ENCODE results near the gene SLC12A8. TPM values are rescaled to one million over a fixed set of nuclear protein-coding genes. Genes with fewer than 3 reads are reported as not detected.

SLC12A8 gene
- total and polyA plus RNA-seq, 2 of the 13 experiments (the other 11 are each of a cell fraction or from before 2014, with no cell fraction given) = 0.44 to 0.71 TPM

DNA sequence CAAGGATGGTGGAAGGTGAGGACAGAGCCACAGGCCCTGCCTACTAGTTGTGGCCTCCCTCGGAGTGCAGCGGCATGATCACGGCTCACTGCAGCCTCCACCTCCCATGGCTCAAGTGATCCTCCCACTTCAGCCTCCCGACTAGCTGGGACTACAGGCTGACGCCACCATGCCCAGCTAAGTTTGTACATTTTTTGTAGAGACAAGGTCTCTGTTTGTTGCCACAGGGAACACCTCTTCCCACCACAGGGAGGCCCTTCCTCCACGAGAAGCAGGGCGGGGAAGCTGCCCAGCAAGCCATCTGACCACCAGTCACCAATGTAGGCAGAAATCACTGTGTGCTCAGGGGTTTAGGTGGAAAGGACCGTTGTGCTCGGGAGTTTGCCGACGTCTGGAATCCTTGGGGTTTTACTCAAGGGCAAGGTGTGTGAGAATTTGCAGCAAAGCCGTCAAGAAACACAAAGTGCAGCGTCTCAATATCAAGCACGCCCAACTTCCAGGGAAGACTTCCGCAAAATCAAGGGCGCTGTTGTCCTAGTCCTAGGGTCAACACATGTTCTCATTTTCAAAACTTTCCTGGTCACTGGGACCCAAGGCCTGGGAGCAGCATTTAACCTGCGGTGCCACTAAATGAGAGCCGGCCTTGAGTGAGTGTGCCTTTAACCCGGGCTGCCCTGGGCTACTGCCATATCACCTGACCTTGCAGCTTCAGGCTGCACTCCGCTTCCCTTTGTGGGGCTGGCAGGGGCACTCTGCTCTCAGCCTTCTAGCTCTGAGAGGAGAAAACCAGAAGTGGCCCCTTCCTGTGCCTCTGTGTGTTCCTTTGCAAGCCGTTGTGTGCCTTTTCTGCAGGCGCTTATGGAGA lies 65.7 kb downstream of the SLC12A8 start (continued):
- TF ChIP-seq, protein P1, sequence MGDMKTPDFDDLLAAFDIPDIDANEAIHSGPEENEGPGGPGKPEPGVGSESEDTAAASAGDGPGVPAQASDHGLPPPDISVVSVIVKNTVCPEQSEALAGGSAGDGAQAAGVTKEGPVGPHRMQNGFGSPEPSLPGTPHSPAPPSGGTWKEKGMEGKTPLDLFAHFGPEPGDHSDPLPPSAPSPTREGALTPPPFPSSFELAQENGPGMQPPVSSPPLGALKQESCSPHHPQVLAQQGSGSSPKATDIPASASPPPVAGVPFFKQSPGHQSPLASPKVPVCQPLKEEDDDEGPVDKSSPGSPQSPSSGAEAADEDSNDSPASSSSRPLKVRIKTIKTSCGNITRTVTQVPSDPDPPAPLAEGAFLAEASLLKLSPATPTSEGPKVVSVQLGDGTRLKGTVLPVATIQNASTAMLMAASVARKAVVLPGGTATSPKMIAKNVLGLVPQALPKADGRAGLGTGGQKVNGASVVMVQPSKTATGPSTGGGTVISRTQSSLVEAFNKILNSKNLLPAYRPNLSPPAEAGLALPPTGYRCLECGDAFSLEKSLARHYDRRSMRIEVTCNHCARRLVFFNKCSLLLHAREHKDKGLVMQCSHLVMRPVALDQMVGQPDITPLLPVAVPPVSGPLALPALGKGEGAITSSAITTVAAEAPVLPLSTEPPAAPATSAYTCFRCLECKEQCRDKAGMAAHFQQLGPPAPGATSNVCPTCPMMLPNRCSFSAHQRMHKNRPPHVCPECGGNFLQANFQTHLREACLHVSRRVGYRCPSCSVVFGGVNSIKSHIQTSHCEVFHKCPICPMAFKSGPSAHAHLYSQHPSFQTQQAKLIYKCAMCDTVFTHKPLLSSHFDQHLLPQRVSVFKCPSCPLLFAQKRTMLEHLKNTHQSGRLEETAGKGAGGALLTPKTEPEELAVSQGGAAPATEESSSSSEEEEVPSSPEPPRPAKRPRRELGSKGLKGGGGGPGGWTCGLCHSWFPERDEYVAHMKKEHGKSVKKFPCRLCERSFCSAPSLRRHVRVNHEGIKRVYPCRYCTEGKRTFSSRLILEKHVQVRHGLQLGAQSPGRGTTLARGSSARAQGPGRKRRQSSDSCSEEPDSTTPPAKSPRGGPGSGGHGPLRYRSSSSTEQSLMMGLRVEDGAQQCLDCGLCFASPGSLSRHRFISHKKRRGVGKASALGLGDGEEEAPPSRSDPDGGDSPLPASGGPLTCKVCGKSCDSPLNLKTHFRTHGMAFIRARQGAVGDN (CRISPR knock-in tag; IDR thresholded peaks at IDR 0.05) = no peak
- TF ChIP-seq SALL1 (CRISPR knock-in tag; IDR thresholded peaks at IDR 0.05) = peak; percentile 11; the same call in 1 of the 2 replicates
- 0 out of 2 replicates have a peak, but pooled peaks have one; percentile 33 for TF ChIP-seq ZNF768 (CRISPR knock-in tag; IDR thresholded peaks at IDR 0.05)
- no peak for TF ChIP-seq ZSCAN12 (CRISPR knock-in tag; IDR thresholded peaks at IDR 0.05)

DNA sequence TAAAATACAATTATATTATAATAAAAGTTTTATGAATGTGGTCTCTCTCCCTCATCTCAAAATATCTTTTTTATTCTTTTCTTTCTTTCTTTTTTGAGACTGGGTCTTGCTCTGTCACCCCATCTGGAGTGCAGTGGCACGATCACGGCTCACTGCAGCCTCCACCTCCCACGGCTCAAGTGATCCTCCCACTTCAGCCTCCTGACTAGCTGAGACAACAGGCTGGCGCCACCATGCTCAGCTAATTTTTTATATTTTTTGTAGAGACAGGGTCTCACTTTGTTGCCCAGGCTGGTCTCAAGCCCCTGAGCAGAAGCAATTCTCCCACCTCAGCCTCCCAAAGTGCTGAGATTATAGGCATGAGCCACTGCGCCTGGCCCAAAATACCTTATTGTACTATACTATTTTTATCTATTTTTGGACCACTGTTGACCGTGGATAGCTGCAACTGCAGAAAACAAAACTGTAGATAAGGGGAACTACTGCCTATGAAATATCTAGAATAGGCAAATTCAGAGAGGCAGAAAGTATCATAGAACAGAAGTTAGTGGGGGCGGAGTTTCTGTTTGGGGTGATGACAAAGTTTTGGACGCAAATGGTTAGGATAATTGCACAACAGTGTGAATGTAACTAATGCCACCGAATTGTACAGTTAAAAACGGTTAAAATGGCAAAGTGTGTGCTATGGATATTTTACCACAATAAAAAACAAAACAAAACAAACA lies 66.6 kb downstream of the SLC12A8 start:
- no TSS peak for BruUV-seq (replicated peaks)
- H3K4me2 ChIP-seq (ENCODE audit: low read depth, low read length) = no peak overlapping the region
- POLR2A ChIA-PET = no interaction called here
- no peak for TF ChIP-seq SIX1 (CRISPR knock-in tag; IDR thresholded peaks at IDR 0.05; ENCODE audit: borderline replicate concordance)
- TF ChIP-seq PRMT3 (CRISPR knock-in tag; IDR thresholded peaks at IDR 0.05; ENCODE audit: borderline replicate concordance, low read depth) = no peak
- no peak for TF ChIP-seq POLR2G (IDR thresholded peaks at IDR 0.05; ENCODE audit: low read depth, low read length)
- no peak for TF ChIP-seq NR3C1 (CRISPR knock-in tag; IDR thresholded peaks at IDR 0.05)
- TF ChIP-seq ZNF777 (CRISPR knock-in tag; IDR thresholded peaks at IDR 0.05) = no peak
- no peak for TF ChIP-seq NFYC (CRISPR knock-in tag; IDR thresholded peaks at IDR 0.05)
- TF ChIP-seq, protein P2, sequence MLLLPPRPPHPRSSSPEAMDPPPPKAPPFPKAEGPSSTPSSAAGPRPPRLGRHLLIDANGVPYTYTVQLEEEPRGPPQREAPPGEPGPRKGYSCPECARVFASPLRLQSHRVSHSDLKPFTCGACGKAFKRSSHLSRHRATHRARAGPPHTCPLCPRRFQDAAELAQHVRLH (CRISPR knock-in tag; IDR thresholded peaks at IDR 0.05; ENCODE audit: borderline replicate concordance, low read depth) = no peak
- TF ChIP-seq HMGA1 (CRISPR knock-in tag; conservative IDR thresholded peaks at IDR 0.05) = no peak
- no peak for TF ChIP-seq TCF7 (IDR thresholded peaks at IDR 0.05; ENCODE audit: low read depth)
- TF ChIP-seq ZNF768 (CRISPR knock-in tag; IDR thresholded peaks at IDR 0.05) = no peak
- no peak for TF ChIP-seq ZNF530 (CRISPR knock-in tag; IDR thresholded peaks at IDR 0.05; ENCODE audit: low read depth)
- TF ChIP-seq ZNF333 (CRISPR knock-in tag; IDR thresholded peaks at IDR 0.05; ENCODE audit: borderline replicate concordance) = no peak
- TF ChIP-seq, protein P3, sequence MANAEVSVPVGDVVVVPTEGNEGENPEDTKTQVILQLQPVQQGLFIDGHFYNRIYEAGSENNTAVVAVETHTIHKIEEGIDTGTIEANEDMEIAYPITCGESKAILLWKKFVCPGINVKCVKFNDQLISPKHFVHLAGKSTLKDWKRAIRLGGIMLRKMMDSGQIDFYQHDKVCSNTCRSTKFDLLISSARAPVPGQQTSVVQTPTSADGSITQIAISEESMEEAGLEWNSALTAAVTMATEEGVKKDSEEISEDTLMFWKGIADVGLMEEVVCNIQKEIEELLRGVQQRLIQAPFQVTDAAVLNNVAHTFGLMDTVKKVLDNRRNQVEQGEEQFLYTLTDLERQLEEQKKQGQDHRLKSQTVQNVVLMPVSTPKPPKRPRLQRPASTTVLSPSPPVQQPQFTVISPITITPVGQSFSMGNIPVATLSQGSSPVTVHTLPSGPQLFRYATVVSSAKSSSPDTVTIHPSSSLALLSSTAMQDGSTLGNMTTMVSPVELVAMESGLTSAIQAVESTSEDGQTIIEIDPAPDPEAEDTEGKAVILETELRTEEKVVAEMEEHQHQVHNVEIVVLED (CRISPR knock-in tag; IDR thresholded peaks at IDR 0.05; ENCODE audit: borderline replicate concordance) = no peak

More for the DNA sequence above, 66.6 kb downstream of the SLC12A8 start:
- in situ Hi-C loops (cut with HindIII; ENCODE audit: extremely low pct_ligation_motif_present, low pct_unique_long_range_greater_than_20kb) = no loop called here
- H3K9me3 ChIP-seq (ENCODE audit: low read length) = no peaks in the 10 kb centered on the region
- CTCF ChIA-PET (ENCODE audit: low intra/inter-chr PET ratio, low total read pairs) = no interaction called here
- H4K20me1 ChIP-seq (ENCODE audit: insufficient read depth, low read length) = no peaks in the 10 kb centered on the region
- FAIRE-seq (no peak), DNase-seq (ENCODE audit: low spot score) (no peak), ATAC-seq (no peak)
- H3K27ac ChIP-seq (ENCODE audit: extremely low read length, insufficient read depth, low read length) = no peak overlapping the region
- no peaks in the 10 kb centered on the region for H3K79me2 ChIP-seq (ENCODE audit: insufficient read depth, low read length)
- H3K4me3 ChIP-seq (replicated peaks in 1 of 3; ENCODE audit: insufficient read depth in 1 of 3, low read depth in 2 of 3, low read length in 3 of 3) = no peak overlapping the region
- WGBS (ENCODE audit: low lambda C conversion rate) = 48% methylated on average over 10 of the region's 10 CpGs
- peaks cover 20% of the 10 kb centered on the region for H3K4me1 ChIP-seq (ENCODE audit: insufficient read depth, low read length)
- H2AFZ ChIP-seq (ENCODE audit: low read length) = no peak overlapping the region
- H3K27me3 ChIP-seq (ENCODE audit: control insufficient read depth in 1 of 2, insufficient read depth in 2 of 2, low read length in 2 of 2) = peaks cover 0 to 28% of the 10 kb centered on the region in 2 experiments; a peak in 2 of 5 replicates
- H3K9ac ChIP-seq (ENCODE audit: insufficient read depth, low read depth, low read length) = no peak overlapping the region
- no peaks in the 10 kb centered on the region for H3K36me3 ChIP-seq (replicated peaks in 1 of 2; ENCODE audit: control insufficient read depth in 1 of 2, insufficient read depth in 2 of 2, low read length in 2 of 2)
- intact Hi-C loops (cut with micrococcal nuclease; ENCODE audit: unreplicated experiment) = no loop called here

Measured in HepG2 (cell line).